Caki2 (cell line): Measurements from ENCODE around the gene ALG5. TPM values are rescaled to one million over a fixed set of nuclear protein-coding genes. Genes with fewer than 3 reads are reported as not detected.

Experiments
- DNase-seq: peaks from one replicate; pipeline ENCODE4 v3.0.0-alpha.2; 2015; ENCODE audit warnings: low read depth
- in situ Hi-C: cut with HindIII; loops from 2 replicates; pipeline ENCODE4 v1.10.0; 2016; ENCODE audit warnings: low sequenced_read_pairs, low pct_unique_long_range_greater_than_20kb, mixed read lengths
- total RNA-seq: library from RNA; depleted of rRNA; stranded (reverse); fragments of >200 nt; shearing (Covaris generic); gene quantifications from 2 replicates; pipeline ENCODE4 v1.2.3, GENCODE V29; 2014; ENCODE audit warnings: low replicate concordance

The ALG5 gene
- total RNA-seq, 1 experiment from 2014 or later: 5.0 TPM

DNA sequence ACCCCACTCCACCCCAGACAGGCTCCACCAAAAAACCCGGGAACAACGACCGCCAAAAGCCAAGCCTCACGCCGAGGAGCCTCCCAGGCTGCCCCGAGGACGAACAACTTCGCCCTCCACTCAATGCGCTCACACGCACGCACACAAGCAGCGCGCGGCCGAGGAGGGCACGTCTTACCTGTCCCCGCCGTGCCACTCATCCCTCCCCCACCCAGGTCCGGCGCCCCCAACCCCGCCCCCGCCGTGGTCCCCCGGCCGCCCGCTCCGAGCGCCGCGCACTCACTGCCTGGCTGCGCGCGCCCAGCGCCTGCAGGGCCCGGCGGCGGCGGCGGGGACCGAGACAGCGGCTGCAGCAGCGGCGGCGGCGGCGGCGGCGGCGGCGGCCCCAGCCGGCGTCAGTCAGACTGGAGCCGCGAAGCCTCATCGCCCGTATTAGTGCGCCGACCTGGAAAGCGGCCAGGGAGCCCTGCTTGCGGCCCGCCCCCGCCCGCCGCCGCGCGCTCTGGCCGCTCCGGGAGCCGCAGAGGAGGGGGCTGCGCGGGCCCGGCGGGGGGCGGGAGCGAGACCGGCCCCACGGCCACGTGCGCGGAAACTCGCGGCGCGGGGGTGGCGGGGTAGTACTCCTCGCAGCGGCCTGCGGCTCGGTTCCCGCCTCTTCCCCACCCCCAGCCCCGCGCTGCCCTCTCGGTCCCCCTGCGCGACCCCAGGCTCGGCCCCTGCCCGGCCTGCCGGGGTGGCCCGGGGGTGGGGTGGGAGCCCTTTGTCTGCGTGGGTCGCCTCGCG is 79.1 kb downstream of the ALG5 start, which contains the start of gene SMAD9:
Gene SMAD9 (minus strand): TSS at position 406 of the 783 bp plus-strand sequence. CDS start 40,549 bp downstream, outside the sequence.
- in situ Hi-C loops: no loop called here
- DNase-seq: peak; percentile 2

DNA sequence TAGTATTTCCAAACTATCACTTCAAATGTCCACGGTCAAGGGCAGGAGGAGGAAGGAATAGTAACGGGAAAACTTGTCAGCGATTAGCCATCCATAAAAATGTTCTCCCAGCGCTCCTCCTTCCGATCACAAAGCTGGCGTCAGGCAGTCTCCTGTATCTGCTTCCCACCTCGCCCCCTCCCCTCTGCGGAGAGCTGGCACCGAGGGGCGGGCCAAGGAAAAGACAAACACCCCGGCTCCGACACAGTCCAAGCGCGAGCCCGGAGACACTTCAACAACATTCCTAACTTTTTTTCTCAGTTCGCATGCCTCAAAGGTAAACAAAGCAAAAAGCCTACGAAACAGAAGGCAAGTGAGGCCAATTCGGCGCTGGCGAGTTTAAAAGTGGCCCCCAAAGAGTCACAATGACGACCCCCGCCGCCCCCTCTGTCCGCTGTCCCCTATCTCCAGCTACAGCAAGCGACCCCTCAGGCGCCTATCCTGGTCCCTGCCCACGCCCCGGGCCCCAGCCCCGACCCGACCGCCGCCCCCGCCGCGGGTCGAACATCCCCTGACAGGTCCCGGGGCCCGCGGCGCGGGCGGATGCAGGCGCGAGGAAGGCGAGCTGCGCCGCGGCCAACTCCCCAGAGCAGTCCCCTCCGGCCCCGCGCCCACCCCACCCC is 79.8 kb downstream of the ALG5 start:
- DNase-seq: peak; percentile 36
- in situ Hi-C loops: no loop called here

DNA sequence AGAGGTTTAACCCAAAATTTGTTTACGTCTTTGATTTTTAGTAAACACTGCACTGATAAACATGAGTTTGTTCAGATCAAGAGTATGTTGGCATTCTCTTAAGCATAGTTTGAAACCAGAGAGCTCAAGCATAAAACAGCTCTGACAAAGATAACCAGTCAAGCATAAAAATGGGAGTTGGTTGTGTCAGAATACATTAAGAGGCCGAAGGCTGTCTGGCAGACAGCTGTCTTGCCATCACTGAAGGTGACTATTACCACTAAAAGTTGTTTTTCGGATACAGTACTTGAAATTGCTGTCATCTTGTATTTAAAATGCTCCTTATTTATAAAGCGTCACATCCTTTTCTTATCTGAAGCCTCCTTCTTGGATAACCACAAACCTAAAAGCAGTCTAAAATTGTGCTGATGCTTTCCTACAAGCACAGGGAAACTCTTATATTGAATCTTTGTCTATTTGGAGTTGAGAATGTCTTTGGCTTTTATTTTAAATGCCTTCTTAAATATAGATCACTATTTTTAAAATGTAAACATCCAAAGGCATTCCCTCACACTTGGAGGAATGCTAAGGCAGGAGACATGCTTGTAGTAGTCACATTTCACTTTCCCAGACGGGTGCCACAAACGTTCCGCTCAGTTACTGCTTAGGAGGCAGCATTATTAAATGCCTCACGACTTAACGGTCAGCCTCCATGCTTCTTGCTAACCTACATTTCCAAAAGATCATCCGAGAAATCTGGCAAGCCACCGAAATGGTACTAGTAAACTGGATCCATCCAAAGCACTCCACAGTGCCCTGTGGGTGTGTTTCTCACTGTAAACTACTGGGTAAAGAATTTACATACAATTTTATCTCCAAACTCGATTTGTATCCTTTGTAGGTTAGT is 80.7 kb downstream of the ALG5 start:
- DNase-seq: peak; percentile 41
- in situ Hi-C loops: no loop called here

DNA sequence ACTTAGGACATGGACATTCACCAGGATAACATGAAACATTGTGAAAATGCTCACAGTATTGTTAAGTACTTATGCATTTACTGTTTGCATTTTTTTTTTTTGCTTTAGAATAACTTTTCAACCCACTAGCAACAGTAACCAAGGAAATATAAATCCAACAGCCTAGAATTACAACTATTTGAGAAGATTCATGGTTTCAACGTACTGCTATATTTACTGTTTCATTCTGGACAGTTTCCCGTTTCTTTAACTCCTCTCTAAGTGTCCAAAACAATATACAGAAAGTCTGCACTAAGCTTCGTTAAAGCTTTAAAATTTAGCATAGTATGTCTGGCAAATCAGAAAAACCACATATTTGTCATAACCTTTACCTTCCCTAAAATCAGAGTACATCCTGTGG is 81.8 kb downstream of the ALG5 start:
- in situ Hi-C loops: no loop called here

GRCh38 chr13:36915896-36916640 is 83.1 kb downstream of the ALG5 start:
- no peak for DNase-seq
- in situ Hi-C loops: no loop called here

More for the DNA sequence above, 81.8 kb downstream of the ALG5 start:
- DNase-seq: no peak

DNA sequence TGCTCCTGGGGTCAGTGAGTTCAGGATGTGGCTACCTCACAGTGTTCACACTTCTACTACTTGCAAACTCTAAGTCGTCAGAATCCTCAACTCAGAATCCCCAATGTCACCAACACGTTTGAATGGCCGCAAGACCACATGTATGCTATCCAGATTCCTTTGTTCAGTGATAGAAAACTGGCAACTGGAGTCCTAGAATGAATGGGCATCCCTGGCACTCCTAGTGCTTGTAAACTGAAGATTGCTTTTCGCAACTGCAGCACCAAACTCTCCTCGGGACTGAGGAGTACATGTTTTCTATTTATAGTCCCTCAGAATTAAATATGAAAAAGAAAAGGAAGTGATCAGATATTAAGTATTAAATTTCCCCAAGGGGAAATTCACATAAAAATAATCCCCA is 84.0 kb downstream of the ALG5 start:
- no peak for DNase-seq
- in situ Hi-C loops: no loop called here

- no peak for DNase-seq
- in situ Hi-C loops: no loop called here
Observed at GRCh38 chr13:36914648-36915047, 84.5 kb downstream of the ALG5 start.

- in situ Hi-C loops: no loop called here
- DNase-seq: no peak
Observed at GRCh38 chr13:36913463-36913862, 85.7 kb downstream of the ALG5 start.

GRCh38 chr13:36912973-36913372 is 86.2 kb downstream of the ALG5 start:
- DNase-seq: no peak
- in situ Hi-C loops: no loop called here

GRCh38 chr13:36912369-36912768 is 86.8 kb downstream of the ALG5 start:
- in situ Hi-C loops: no loop called here
- no peak for DNase-seq

- DNase-seq: no peak
- in situ Hi-C loops: no loop called here
Observed at GRCh38 chr13:36910545-36910944, 88.6 kb downstream of the ALG5 start.

DNA sequence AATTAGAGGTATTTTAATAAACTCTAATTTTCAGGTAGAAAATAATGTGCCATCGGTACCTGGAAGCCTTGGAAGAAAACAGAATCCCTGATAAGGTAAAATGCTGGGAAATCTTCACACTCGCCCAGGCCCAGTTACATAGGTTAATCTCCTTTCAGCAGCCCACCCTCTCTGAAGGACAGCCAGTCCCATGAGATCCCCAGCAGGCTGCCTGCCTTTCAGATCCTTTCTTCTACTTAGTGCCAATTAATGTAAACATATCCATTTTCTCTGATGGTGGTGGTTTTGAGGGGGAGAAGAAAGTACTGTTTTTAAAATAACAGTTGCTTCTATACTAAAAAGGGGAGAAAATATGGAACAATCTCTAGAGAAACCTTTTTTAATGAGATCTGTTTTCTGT is 91.3 kb downstream of the ALG5 start:
- in situ Hi-C loops: no loop called here

DNA sequence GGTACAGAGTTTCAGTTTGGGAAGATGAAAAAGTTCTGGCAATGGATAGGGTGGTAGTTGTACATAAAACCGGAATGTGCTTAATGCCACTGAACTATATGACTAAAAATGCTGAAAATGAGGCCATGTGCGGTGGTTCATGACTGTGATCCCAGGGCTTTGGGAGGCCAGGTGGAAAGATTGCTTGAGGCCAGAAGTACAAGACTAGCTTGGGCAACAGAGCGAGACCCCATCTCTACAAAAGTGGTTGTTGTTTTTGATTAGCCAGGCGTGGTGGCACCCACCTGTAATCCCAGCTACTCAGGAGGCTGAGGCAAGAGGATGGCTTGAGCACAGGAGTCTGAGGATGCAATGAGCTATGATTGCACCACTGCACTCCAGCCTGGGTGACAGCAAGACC is 91.9 kb downstream of the ALG5 start:
- peak; percentile 28 for DNase-seq
- in situ Hi-C loops: no loop called here

More for the DNA sequence above, 91.3 kb downstream of the ALG5 start:
- no peak for DNase-seq

- no peak for DNase-seq
- in situ Hi-C loops: no loop called here
Observed at GRCh38 chr13:36905944-36906343, 93.2 kb downstream of the ALG5 start.

DNA sequence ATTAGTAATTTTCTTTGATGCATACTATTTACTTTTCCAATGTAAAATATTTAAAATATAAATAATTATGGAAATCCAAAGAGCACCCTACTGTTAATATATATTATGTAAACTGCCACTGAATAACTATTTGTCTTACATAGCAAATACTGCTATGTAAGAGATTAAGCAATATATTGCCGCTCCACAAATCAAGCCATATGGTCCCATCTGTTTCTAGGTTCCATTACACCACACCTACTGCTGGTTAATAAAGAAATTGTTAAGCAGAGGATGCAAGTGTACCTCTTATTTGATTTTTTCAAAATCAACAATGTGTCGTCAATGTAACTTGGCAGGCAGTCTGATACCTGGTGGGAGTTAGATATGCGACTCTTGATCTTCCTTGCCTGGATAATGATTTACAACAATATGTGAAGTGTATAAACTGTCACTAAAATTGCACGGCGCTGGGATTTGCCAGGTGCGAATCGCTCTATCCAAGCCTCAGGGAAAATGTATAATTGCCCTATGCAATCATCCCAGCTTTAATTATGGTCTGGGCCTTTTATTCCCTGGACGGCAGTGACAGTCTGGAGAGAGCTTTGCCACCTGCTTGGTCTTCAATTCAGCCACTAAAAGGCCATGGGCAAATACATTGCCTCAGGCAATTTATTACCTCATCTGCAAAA is 95.1 kb downstream of the ALG5 start:
- in situ Hi-C loops: no loop called here

More for the DNA sequence above, 95.1 kb downstream of the ALG5 start:
- DNase-seq: no peak
